DMS153 treated with DMSO at 0.1 percent for 48 hours (cell line): ENCODE results near the gene HTR7.
"Not testable (repeated sequence)": the region's sequence is repeated elsewhere in the genome, so short reads cannot be mapped to it uniquely, and the experiment has no call there.

Experiments used
- DNase-seq: peaks from one replicate; lab custom pipeline; 2025; ENCODE audit not compliant: unreplicated experiment; lab: John Stamatoyannopoulos, UW

HTR7 gene

GRCh38 chr10:90857635-90858460 is at the start of gene HTR7:
Gene HTR7, minus strand, starts transcription at chr10:90858039. Its CDS starts 368 bp downstream, at chr10:90857671.
- DNase-seq: no peak

DNA sequence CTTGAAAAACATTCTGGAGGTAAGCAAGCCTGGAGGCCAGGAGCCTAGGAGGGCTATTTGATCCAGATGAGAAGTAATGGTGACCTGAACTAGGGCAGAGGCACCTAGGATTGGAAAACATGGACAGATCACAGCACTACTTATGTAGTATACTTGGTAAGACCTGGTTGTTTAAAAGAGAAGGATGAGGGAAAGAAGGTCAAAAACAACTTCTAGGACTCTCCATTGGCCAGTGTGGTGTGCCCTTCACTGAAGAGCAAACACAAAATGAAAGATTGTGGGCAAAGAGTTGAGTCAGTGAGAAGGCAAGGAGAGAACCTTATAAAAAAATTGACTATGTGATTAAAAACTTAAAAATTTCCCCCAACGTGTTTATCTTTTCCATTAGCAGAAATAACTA is 48.8 kb upstream of the HTR7 start:
- DNase-seq: no peak

- no peak for DNase-seq
These were observed 48.1 kb upstream of the HTR7 start for GRCh38 chr10:90905925-90906324.

DNA sequence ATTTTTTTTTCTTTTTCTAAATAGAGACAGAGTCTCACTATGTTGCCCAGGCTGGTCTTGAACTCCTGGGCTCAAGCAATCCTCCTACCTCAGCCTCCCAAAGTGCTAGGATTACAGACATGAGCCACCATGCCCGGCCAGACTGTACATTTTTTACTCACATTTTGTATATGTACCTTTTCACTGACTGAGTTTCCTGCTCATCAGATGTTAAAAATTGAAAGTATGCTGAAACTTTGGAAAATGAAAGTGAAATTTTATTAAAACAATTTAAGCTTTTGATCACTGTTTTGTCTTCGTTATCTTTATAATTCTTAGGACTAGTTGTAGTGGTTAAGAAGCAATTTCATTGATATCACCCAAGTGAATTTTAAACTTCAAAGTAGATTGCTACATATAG is 39.1 kb upstream of the HTR7 start:
- DNase-seq: not testable (repeated sequence)

- DNase-seq: no peak
These were observed 35.4 kb upstream of the HTR7 start for GRCh38 chr10:90893190-90893589.

DNA sequence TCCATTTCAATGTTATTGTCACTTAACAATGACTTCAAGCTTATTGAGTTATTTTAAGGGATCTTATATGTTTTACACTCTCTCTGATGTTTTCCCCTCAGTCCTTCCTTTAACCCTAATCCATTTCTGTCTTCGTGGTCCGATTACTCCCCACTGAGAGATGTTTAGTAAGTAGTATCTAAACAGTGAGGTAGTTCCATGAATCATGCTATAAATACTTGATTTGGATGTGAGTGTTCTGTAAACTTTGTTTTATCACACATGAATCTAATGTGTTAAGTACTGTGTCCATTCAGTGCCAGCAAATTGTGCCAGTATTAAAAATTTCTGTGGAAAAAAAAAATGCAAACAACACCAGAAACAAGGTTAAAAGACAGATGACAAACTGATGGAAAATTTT is 32.5 kb upstream of the HTR7 start:
- DNase-seq: no peak

DNA sequence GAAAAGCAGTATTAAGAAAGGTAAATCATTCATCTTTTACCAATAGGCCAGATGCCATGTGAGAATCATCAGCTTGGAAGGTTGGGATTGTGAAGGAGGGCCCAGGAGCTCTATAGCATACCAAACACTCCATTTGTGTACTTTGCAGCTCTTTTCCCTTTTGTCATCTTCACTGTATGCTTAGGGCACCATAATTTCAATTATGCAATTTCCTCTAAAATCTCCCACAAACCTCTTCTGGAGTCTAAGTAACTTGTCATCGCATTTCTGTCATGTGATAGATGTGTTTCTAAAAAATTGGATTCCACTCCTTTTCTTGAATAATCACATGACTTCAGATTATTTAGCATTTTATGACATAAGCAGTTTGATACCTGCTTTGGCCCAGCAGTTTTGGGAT is 31.8 kb upstream of the HTR7 start:
- no peak for DNase-seq

GRCh38 chr10:90888387-90888786 is 30.5 kb upstream of the HTR7 start:
- no peak for DNase-seq

DNA sequence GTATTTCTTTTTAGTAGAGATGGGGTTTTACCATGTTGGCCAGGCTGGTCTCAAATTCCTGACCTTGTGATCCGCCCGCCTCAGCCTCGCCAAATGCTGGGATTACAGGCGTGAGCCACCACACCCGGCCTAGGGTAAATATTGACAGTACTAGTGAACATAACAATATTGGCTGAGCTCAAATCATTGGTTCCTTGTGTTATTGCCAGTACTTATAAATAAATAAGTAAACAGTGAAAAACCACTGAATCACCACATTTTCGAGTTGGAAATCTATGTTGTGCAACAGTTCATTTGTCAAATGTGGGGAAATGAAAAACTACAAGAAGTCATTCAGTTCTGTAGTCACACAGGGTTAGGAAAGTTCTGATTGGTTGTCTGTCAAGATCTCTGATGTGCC is 29.7 kb upstream of the HTR7 start:
- no peak for DNase-seq

DNA sequence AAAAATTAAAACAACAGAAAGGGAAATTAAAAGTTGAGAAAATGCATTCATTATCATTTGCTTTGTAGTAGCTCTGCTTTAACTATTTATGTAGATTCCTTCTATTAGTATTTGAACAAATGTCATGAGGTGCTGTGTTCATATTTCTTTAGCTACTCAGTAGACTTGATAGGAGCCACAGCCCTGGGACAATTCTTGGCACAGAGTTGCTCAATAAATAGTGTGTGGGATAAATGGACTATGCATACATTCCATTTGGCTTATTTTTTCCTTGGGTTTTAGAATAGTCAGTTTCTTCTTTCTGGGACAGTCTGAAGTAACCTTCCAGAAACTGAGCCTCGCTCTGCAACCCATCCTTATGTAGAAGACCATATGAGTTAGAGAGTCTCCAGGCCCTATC is 27.3 kb upstream of the HTR7 start:
- DNase-seq: no peak

GRCh38 chr10:90884431-90884830 is 26.6 kb upstream of the HTR7 start:
- DNase-seq: no peak

DNA sequence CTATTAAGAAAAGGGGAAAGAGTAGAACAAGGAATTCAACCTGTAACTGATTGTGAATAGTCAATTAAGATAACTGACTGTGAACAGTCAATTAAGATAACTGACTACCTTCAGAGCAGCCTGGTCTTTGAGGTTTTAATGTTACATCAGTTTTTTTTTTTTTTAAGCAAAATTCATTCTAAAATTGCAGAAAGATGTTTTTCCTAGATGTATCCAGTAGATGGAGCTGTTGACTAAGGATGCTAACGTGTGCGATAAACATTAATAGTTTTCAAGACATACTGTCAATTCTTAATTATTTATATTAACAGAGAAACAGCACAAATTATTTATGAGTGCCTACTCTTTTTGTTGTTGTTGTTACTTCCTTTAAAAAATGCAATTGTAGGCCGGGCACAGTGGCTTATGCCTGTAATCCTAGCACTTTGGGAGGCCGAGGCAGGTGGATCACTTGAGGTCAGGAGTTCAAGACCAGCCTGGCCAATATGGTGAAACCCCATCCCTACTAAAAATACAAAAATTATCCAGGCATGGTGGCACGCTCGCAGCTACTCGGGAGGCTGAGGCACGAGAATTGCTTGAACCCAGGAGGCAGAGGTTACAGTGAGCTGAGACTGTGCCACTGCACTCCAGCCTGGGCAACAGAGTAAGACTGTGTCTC is 22.4 kb upstream of the HTR7 start:
- DNase-seq: not testable (repeated sequence)

- DNase-seq: no peak
These were observed 21.2 kb upstream of the HTR7 start for GRCh38 chr10:90879062-90879461.

- DNase-seq: no peak
These were observed 14.8 kb upstream of the HTR7 start for GRCh38 chr10:90872648-90873020.

DNA sequence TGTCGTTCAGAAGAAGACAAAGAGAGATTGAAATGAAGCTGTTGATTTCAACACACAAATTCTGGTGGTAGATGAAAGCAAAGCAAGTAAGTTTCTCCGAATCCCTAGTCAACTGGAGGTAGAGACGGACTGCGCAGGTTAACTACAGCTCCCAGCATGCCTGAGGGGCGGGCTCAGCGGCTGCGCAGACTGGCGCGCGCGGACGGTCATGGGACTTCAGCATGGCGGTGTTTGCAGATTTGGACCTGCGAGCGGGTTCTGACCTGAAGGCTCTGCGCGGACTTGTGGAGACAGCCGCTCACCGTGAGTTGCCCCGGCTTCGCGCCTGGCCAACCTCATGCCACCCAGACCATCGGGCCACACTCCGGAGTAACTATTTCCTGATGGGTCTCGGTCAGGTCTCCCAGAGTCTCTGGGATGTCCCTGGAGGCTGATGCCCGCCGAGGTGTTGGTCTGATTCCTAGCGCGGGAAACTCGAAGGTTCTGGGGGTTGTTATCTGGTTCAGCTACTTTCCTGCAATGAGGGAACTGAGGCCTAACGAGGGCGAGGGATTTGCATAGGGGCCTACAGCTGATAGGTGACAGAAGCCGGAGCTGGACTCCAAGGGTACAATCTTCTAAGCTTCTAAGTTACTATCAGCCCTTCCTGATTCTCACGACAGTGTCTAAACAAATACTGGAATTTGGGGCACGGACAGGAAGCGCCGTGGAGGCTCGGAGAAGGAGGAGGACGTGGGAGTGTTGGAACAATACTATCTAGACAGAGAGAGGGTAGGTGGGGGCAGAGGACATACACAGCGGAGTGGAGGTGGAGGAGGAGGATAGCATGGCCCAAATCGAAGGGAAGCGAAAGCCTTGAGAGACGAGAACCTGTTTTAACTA is 14.2 kb upstream of the HTR7 start, which contains the start of gene RPP30:
Gene RPP30, plus strand, starts transcription at position 209 of the 882 bp plus-strand sequence. Its CDS starts 13 bp downstream, at position 222.
- DNase-seq: peak; percentile 40

DNA sequence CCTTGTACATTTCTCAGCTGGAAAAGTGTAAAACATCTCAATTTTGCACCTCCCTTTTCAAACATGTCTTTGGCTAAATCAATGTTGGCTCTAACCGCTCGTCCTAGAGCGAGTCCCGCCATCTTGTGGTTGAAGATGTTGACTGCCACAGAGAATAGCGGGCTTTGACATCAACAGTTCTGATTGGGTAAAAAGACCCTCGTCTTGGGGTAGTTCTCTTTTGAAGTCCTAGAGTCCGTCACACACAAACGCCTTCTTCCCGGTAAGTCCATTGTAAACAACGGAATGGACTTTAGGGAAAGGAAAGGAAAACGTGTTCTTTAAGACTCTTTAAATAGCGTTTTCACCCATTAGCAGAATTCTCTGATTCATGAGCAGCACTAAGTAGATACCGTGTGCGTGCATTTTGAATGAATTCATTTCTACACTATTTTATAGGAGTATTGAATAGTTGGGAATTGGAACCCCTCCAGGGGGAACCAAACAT is 13.5 kb upstream of the HTR7 start:
- peak; percentile 12 for DNase-seq

- DNase-seq: no peak
These were observed 8.3 kb upstream of the HTR7 start for GRCh38 chr10:90866050-90866598.

GRCh38 chr10:90865401-90865800 is 7.6 kb upstream of the HTR7 start:
- no peak for DNase-seq

DNA sequence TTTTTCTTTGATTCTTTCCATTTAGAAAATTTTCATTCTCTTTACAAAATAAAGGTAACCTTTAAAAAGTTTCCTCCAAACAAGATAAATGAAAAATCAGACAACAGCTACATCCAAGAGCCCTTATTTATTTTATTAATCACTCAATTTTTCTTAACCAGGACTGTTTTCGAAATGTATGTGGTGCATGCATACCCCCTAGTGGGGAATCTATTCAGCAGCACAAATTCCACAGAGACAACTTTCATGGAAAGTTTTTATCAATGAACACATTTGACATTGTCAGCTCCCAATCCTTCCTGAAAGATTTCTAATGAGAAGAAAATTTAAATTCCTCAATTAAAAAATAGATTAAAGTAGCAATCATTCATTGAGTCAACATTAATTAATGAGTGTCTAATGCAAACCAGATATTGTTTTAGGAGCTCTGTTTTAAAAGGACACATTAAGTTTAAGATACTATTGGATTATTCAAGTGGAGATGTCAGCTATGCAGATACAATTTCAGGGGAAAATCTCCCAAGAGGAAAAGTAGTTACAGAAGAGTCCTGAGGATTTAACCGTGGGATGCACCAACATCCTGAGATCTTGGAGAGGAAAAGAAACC is 5.2 kb upstream of the HTR7 start:
- no peak for DNase-seq

- DNase-seq: no peak
These were observed 3.0 kb upstream of the HTR7 start for GRCh38 chr10:90860790-90861189.

- no peak for DNase-seq
These were observed 1.5 kb upstream of the HTR7 start for GRCh38 chr10:90859321-90859751.
